ENCODE measurements around the gene SREBF1.
"Not testable (repeated sequence)": the region's sequence is repeated elsewhere in the genome, so short reads cannot be mapped to it uniquely, and the experiment has no call there.

Gene SREBF1

GRCh38 chr17:17809531-17810083 is 27.2 kb downstream of the SREBF1 start:
- no peak for FAIRE-seq

GRCh38 chr17:17808706-17809432 is 27.9 kb downstream of the SREBF1 start:
- FAIRE-seq = no peak

- not testable (repeated sequence) for FAIRE-seq
These were observed 28.6 kb downstream of the SREBF1 start for GRCh38 chr17:17808200-17808599.

GRCh38 chr17:17807440-17807839 is 29.3 kb downstream of the SREBF1 start:
- FAIRE-seq = no peak

- FAIRE-seq = no peak
These were observed 30.0 kb downstream of the SREBF1 start for GRCh38 chr17:17806611-17807274.

GRCh38 chr17:17806035-17806434 is 30.8 kb downstream of the SREBF1 start:
- FAIRE-seq = no peak

GRCh38 chr17:17805575-17805974 is 31.2 kb downstream of the SREBF1 start:
- FAIRE-seq = no peak

GRCh38 chr17:17804007-17804406 is 32.8 kb downstream of the SREBF1 start:
- no peak for FAIRE-seq

GRCh38 chr17:17801800-17802481 is 34.8 kb downstream of the SREBF1 start:
- FAIRE-seq = no peak

- FAIRE-seq = no peak
These were observed 36.2 kb downstream of the SREBF1 start for GRCh38 chr17:17800504-17801021.

GRCh38 chr17:17798573-17799255 is 38.1 kb downstream of the SREBF1 start:
- no peak for FAIRE-seq

- no peak for FAIRE-seq
These were observed 38.7 kb downstream of the SREBF1 start for GRCh38 chr17:17798010-17798556.

- FAIRE-seq = no peak
These were observed 39.5 kb downstream of the SREBF1 start for GRCh38 chr17:17797119-17797809.

- no peak for FAIRE-seq
These were observed 40.1 kb downstream of the SREBF1 start for GRCh38 chr17:17796787-17797061.

- no peak for FAIRE-seq
These were observed 40.6 kb downstream of the SREBF1 start for GRCh38 chr17:17795946-17796786.

- no peak for FAIRE-seq
These were observed 41.5 kb downstream of the SREBF1 start for GRCh38 chr17:17795296-17795695.

GRCh38 chr17:17794382-17794781 is 42.4 kb downstream of the SREBF1 start:
- no peak for FAIRE-seq

- no peak for FAIRE-seq
These were observed 43.2 kb downstream of the SREBF1 start for GRCh38 chr17:17793378-17794214.

GRCh38 chr17:17792551-17793377 is 44.0 kb downstream of the SREBF1 start:
- FAIRE-seq = no peak
